Measurements from ENCODE around the gene FNDC3B.

Gene FNDC3B

DNA sequence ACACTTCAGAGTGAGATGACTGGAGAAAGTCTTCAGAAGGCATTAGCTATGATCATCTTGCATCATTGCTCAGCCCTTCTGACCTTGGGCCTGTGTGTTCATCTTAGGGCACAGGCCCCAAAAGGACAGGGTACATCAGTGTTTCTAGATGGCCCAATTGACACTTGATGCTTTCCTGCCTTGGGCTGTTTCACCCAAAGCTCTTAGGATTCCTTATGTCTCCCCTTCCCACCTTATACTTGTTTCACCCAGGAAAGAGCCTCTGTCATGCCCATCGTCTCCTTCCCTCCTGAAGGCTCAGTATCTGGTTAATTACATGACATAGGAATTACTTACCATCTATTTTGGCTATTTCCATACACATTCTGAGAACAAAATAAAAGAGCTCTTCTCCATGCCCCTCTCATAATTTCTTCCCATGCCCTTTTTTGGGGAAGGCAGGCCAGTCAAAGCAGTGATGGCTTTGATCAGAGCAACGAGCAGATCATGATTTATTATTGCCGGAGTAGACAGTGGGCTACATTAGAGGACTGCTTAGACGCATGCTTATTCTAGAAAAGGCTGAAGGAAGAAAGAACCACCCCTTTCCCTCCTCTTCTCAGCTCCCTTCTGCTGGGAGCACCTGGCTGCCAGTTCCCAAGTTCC is 335.9 kb downstream of the FNDC3B start:
- TF ChIP-seq, protein P1, sequence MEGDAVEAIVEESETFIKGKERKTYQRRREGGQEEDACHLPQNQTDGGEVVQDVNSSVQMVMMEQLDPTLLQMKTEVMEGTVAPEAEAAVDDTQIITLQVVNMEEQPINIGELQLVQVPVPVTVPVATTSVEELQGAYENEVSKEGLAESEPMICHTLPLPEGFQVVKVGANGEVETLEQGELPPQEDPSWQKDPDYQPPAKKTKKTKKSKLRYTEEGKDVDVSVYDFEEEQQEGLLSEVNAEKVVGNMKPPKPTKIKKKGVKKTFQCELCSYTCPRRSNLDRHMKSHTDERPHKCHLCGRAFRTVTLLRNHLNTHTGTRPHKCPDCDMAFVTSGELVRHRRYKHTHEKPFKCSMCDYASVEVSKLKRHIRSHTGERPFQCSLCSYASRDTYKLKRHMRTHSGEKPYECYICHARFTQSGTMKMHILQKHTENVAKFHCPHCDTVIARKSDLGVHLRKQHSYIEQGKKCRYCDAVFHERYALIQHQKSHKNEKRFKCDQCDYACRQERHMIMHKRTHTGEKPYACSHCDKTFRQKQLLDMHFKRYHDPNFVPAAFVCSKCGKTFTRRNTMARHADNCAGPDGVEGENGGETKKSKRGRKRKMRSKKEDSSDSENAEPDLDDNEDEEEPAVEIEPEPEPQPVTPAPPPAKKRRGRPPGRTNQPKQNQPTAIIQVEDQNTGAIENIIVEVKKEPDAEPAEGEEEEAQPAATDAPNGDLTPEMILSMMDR (IDR thresholded peaks at IDR 0.05): no peak

DNA sequence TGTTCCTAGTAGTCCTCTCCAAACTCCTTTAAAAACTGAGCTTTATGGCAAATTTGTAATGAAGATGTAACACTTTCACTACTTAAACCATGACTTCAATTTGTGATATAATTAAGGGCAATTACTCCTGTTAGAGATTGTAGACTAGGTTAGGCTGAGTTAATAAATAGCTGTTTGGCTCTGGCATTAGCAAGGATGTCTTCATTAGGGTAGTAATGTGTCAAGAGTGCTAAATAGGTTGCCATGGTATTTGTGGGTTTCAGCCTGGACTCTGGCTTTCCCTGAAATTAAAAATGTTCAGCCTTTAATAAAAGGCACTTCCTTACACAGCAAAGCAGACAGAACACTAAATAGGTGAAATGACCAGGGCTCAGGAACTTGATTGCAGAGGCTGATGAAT is 337.0 kb downstream of the FNDC3B start:
- no peak overlapping the region for H3K4me3 ChIP-seq
- DNase-seq (ENCODE audit: low spot score): no peak
- no peak overlapping the region for H3K27ac ChIP-seq
- TF ChIP-seq, protein P1 (IDR thresholded peaks at IDR 0.05): no peak

More for the DNA sequence above, 335.9 kb downstream of the FNDC3B start:
- DNase-seq (ENCODE audit: low spot score): no peak
- Histone ChIP-seq H3K27ac (no peak overlapping the region), H3K4me3 (no peak overlapping the region)

DNA sequence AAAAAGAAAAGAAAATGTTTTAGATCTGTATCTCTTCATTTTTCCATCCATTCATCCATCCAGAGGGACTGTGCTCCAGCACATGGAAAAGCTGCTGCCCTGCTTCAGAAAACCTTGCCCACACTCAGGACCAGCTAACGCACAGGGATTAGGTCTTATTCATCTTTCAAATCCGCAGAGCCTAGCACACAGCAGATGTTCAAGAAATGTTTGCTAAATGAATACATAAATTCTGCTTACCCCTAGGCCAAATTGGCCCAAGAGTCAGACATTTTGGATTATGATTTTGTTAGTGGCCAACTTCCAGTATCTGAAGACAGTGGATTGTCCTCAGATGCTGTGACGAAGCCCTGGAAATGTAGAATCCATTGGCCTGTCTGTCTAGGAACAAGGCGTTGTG is 337.5 kb downstream of the FNDC3B start:
- Histone ChIP-seq H3K27ac (no peak overlapping the region), H3K4me3 (no peak overlapping the region)
- DNase-seq (ENCODE audit: low spot score): no peak
- TF ChIP-seq, protein P1 (IDR thresholded peaks at IDR 0.05): no peak

DNA sequence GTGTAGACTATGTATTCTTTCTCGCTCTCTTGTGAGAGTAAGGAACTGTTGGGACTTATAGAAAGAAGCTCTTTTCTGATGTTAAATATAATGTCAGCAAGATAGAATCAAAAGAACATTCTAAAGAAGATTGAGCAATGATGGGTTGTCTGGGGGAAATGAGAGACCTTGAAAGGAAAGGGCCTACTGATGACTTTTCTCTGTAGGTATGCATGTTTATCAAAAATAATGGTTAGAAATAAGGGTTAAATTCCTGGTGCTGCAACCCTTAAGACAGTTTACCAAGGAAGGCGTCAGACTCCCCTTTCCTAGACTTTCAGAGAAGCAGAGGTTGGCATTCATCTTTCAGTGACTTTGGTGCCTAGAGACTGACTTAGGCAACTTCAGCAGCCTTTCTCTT is 339.1 kb downstream of the FNDC3B start:
- H3K4me3 ChIP-seq: no peak overlapping the region
- no peak for DNase-seq (ENCODE audit: low spot score)
- TF ChIP-seq, protein P1 (IDR thresholded peaks at IDR 0.05): no peak
- no peak overlapping the region for H3K27ac ChIP-seq

DNA sequence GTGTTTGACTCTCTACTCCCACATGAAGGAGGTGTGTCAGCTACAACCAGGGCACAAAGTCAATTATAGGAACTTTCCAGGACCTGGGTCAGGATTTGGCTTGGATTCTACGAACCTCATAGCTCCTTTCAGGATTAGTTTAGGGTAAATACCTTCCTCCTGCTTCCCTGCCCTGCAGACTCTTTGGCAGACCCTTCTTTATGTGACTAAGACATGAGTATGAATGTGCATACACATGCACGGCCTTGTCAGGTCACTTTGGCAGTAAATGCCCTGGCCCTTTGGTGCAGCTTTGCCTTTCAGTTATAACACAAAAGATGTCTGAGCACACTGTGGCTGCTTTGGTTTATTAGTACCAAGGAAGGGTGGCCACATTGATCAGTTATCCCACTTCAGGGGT is 340.0 kb downstream of the FNDC3B start:
- TF ChIP-seq, protein P1 (IDR thresholded peaks at IDR 0.05): no peak
- Histone ChIP-seq H3K4me3 (no peak overlapping the region), H3K27ac (no peak overlapping the region)
- DNase-seq (ENCODE audit: low spot score): no peak

DNA sequence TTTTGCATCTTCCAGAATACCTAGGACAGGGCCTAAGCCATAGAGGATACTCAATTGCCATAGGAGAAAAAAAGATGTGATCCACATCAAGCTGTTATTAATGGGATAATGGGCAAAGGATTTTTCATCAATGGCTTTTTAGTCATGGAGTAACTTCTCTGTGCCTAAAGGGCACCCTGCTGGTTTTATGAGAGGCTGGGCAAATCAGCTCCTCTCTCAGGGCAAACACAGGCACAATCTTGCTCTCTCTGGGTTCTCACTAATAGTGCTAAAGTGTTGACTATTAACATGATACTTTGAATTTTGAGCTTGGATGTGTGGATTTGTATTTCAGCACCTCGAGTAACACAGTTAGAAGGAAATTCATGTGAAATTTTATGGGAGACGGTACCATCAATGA is 341.3 kb downstream of the FNDC3B start:
- Histone ChIP-seq H3K4me3 (no peak overlapping the region), H3K27ac (no peak overlapping the region)
- TF ChIP-seq, protein P1 (IDR thresholded peaks at IDR 0.05): no peak
- no peak for DNase-seq (ENCODE audit: low spot score)

DNA sequence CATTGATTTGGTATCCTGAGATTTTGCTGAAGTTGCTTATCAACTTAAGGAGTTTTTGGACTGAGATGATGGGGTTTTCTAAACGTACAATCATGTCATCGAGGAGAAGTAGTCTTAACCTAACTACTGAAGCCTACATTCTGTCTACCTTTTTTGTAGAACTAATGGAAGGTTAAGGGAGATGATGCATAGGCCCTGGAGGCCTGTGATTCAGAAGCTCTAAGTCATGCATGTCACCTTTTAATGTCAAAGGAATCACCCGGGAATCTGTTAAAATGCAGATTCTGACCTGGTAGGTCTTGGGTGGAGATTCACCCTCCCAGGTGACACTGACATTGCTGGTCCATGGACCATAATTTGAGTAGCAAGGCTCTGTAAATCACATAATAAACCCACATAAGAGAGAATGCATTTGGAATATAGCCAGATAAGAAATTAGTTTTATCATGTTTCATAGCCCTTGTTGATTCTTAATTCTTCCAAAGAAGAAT is 344.0 kb downstream of the FNDC3B start:
- TF ChIP-seq, protein P1 (IDR thresholded peaks at IDR 0.05): no peak
- H3K27ac ChIP-seq: no peak overlapping the region
- DNase-seq (ENCODE audit: low spot score): no peak
- H3K4me3 ChIP-seq: no peak overlapping the region

Data from coronary artery (tissue), 2 donors.